ENCODE data around the gene OR56A4.
"Not testable (repeated sequence)": the region's sequence is repeated elsewhere in the genome, so short reads cannot be mapped to it uniquely, and the experiment has no call there.

The OR56A4 gene

GRCh38 chr11:6006846-6007245 lies at the start of gene OR56A4:
TSS of gene OR56A4 (minus strand) at chr11:6006946. CDS start at chr11:6002992, 3,954 bp downstream.
- no peak for DNase-seq

GRCh38 chr11:6055569-6055968 lies 48.8 kb upstream of the OR56A4 start:
- DNase-seq: no peak

- DNase-seq: no peak
Measured at GRCh38 chr11:6052374-6052773, 45.6 kb upstream of the OR56A4 start.

- no peak for DNase-seq
Measured at GRCh38 chr11:6040874-6041273, 34.1 kb upstream of the OR56A4 start.

- no peak for DNase-seq
Measured at GRCh38 chr11:6030708-6031405, 24.1 kb upstream of the OR56A4 start, which contains the start of gene OR56A1. TSS of gene OR56A1 (minus strand) at chr11:6030758. CDS start at chr11:6027692, 3,066 bp downstream.

GRCh38 chr11:6027501-6027900 lies 20.8 kb upstream of the OR56A4 start:
- DNase-seq: no peak

- no peak for DNase-seq
Measured at GRCh38 chr11:6025056-6025455, 18.3 kb upstream of the OR56A4 start.

- peak in 1 of 2 donors; percentile 53 for DNase-seq
Measured at GRCh38 chr11:6022956-6023355, 16.2 kb upstream of the OR56A4 start.

GRCh38 chr11:6013042-6013441 lies 6.3 kb upstream of the OR56A4 start:
- DNase-seq: no peak

GRCh38 chr11:6012035-6012668 lies 5.4 kb upstream of the OR56A4 start:
- no peak for DNase-seq

- DNase-seq: no peak
Measured at GRCh38 chr11:6006395-6006794, 351 bp downstream of the OR56A4 start.

- no peak for DNase-seq
Measured at GRCh38 chr11:6002202-6002699, 4.5 kb downstream of the OR56A4 start.

- DNase-seq: no peak
Measured at GRCh38 chr11:5994791-5995190, 12.0 kb downstream of the OR56A4 start.

GRCh38 chr11:5992604-5993251 lies 14.0 kb downstream of the OR56A4 start:
- no peak for DNase-seq

- no peak for DNase-seq
Measured at GRCh38 chr11:5992150-5992549, 14.6 kb downstream of the OR56A4 start.

GRCh38 chr11:5989203-5989602 lies 17.5 kb downstream of the OR56A4 start:
- no peak for DNase-seq

GRCh38 chr11:5986885-5987284 lies 19.9 kb downstream of the OR56A4 start, which contains the start of gene OR52L1:
TSS of gene OR52L1 (minus strand) at chr11:5986985. CDS start at chr11:5986930, 55 bp downstream.
- DNase-seq: no peak

GRCh38 chr11:5983443-5983842 lies 23.3 kb downstream of the OR56A4 start:
- no peak for DNase-seq

- peak in 1 of 2 donors; percentile 1 for DNase-seq
Measured at GRCh38 chr11:5973530-5973929, 33.2 kb downstream of the OR56A4 start.

GRCh38 chr11:5968394-5968793 lies 38.4 kb downstream of the OR56A4 start, which contains the start of gene OR56A5:
TSS of gene OR56A5 (minus strand) at chr11:5968494. CDS start at chr11:5968494, 0 bp downstream.
- no peak for DNase-seq

GRCh38 chr11:5967708-5968107 lies 39.0 kb downstream of the OR56A4 start:
- no peak for DNase-seq

- no peak for DNase-seq
Measured at GRCh38 chr11:5966958-5967357, 39.8 kb downstream of the OR56A4 start.

GRCh38 chr11:5960704-5961320 lies 45.9 kb downstream of the OR56A4 start:
- not testable (repeated sequence) for DNase-seq
